ENCODE data around the gene CYP26A1.

The CYP26A1 gene

DNA sequence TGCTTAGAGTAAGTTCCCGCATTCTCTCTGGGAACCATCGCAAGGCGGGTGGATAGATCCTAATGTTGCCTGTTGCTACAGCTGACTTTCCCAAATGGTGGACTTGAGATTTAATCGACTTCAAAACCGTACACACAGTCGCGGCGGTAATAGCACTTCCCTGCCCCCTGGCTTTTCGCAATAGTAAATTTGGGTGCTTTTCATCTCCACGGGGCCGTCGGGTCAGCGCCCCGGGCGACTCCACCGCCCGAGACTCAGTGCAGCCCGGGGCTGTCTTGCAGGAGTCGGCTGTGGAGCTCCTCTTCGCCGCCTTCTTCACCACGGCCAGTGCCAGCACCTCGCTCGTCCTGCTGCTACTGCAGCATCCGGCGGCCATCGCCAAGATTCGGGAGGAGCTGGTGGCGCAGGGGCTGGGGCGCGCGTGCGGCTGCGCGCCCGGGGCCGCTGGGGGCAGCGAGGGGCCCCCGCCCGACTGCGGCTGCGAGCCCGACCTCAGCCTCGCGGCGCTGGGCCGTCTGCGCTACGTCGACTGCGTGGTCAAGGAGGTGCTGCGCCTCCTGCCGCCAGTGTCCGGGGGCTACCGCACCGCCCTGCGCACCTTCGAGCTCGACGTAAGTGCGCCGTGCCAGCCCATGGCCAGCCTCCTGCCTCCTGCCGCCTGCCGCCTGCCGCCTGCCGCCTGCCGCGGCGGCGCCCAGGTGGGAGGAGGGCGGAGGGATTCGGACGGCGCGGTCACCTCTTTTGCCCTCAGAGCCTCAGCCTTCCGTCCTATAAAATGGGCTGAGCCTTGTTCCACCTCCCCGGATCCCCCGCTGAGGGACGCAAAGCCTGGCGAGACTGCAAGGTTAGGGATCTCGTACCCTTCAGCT is 7.8 kb upstream of the CYP26A1 start:
- no peak for DNase-seq

DNA sequence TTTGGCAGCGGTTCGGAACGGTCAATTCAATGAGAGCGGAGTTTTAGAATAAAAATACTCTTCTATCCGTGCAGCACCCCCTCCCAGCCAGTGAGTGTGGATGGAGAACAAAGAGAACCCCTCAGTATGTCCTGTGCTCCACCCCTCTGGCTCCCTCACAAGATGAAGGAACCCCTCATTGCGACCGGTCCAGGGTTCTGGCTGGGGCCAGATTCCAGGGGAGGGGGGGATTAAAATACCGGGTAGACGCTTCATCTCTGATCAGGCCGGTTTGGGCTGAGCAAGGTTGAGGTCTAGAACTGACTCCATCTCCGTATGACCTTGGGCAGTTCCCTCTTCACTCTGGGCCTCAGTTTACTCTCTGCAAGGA is 7.2 kb upstream of the CYP26A1 start:
- no peak for DNase-seq

DNA sequence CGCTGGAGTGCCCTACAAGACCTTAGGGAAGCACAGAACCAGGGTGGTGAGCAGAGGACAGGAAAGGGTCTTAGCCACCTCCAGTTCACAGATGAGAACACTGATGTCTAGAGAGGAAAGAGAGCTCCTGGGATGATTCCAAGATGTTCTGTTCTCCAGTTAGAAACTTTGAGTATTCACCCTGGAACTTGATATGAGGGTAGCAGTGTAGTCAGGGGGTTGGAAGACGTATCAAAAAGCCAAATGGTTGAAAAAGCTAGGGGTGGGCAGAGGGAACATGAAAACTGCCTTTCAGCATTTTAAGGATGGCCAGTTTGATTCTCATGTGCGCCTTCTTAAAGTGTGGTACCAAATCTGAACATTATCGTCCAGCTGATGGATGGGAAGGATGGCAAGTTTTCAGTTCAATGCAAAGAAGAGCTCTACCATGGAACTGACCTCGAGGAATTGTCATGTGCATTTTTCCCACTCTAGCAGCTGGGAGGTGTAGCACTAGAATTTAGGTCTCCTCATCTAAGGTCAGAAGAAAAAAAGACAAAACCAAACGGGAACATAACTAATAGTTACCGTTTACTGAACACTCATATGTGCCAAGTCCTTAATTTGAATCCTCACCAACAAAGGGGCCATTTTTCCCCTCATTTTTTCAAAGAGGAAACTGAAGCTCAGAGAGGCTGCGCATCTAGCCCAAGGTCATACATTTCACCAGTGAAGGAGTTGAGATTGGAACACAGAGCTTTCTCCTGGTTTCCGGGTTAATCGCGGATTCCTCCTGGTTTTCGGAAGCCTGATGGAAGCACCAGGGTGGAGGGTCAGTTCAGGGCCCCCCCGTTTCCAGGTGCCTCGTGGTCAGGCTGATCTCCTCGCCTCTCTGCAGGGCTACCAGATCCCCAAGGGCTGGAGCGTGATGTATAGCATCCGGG is 6.0 kb upstream of the CYP26A1 start:
- no peak for DNase-seq

DNA sequence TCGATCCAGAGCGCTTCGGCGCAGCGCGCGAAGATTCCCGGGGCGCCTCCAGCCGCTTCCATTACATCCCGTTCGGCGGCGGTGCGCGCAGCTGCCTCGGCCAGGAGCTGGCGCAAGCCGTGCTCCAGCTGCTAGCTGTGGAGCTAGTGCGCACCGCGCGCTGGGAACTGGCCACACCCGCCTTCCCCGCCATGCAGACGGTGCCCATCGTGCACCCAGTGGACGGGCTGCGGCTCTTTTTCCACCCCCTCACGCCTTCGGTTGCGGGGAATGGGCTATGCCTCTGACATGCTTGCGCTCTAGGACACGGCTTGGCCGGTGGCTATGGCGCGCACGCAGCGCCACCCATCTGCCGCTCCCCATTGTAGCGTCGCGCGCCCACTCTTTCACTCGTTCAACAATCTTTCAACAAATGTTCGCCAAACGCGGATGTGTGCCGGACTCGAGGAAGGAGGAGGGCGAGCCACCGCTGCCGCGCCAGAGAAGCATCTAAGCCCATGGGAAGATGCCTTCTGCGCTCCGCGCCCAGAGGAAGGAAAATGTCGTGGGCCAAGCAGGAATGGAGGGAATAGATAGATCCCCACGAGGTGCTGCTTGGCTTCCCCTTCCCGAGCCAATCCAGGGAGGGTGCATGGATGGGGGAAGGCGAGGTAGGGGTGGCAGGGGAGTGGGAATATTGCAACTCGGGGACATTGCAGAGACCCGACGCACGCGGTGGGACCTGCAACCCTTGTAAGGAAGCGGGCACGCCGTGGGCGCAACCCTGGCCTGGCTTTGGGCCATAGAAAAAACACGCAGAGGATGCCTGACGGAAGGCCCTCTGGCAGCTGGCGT is 5.1 kb upstream of the CYP26A1 start:
- no peak for DNase-seq

DNA sequence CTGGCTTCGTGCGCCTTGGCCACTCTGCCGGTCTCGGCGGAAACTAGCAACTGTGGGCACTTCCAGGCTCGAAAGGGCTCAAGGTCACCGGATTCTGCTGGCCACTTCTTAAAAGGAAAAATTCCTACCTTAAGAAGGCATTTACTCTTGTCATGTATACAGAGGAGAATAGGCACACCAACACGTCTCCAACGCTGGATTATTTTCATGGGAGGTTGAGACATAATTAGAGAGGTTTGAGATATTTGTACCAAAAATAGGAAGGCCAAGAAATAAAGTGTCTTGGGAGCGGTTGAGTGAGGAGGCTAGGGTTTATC is 4.5 kb upstream of the CYP26A1 start:
- no peak for DNase-seq

DNA sequence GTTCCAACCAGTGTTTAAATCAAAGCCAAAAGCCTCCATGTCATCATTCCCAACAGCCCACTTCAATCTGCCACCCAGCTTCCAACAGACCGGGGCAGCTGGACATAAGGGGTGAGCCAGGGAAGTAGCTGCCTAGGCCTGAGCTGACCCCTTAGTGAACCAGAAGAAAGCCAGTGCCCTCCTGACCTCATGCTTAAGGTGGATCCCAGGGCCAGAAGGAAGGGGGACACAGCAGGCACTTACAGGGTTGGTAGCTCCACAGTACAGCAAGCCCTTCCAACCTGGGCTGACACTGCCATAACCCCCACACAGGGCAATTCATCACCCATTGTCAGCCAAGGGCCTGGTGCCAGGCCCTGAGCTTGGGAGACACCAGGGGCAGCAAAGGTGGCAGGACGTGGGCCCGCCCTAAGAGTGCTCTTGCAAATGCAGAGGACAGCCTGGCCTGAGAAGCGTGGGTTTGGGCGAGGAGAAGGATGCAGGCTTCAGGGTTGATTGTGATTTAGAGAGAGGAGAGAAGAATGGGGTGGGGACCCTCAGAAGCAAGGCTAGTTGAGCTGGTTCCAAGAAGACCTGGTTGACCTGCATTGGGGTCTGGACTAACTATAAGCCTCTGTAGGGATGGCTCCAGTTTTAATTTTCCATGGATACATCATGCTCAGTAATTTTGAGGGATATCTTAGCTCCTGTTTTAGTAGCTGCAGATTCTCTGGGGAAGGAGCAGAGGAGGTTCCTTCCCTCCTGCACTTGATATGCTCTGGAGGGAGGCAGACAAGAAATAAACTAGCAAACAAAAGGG is 3.1 kb upstream of the CYP26A1 start:
- no peak for DNase-seq

DNA sequence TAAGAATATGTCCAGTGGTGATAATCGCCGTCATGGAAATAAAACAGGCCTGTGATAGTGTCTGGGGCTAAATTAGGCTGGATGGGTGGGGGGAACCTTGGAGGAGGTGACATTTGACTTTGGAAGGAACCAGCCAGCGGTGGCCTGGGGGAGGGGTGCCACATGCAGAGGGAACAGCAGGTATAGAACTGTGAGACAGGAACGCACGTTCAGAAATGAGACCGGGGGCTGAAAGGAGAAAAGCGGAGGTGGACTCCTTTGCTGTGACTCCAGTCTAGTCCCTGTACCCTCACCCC is 2.6 kb upstream of the CYP26A1 start:
- DNase-seq: no peak

DNA sequence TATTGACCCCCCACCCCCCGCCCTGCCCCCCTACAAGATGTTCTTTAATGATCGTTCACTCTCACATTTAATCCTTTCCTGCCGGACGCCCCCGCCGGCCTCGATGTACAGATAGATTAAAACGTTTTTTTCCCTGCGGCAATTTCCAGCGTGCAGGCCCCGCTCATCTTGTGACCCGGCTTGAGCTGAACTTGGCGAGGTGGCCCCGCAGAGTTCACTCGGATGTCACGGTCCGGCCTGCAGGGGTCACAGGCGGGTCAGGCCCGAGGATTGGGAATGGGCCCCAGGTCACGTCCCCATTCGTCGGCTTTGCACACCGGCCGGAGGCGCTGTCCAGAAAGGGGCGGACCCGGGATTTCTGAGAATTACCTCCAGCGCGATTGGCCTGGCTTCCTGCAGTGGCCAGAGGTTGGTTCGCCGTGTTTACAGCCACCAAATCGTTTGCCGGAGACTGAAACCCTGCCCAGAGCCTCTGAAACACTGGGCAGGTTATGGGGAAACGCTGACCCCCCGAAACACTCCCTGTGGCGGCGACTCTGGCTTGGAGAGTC is 1.9 kb upstream of the CYP26A1 start:
- DNase-seq: no peak

DNA sequence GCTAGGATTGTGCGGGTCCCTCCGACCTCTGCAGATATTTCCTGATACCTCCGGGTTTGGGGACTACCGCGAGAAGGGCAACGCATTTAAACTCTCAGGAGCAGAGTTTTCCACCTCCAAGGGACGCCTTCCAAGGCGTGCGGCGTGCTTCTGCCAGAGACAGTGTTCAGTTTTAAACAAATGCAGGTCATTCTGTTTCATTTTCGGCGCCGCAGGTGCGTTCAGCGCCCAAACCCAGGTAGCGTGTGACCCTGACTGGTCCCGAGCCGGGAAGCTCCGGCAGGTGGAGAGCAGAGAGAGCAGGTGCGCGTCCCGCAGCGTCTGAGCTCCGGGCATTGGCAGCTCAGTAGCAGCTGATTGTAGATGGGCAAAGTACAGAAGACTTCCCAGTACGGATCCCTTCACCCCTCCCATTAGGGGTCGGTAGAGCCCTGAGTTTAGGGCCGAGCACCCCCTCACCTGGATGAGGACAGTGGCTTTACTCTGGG is 1.4 kb upstream of the CYP26A1 start:
- DNase-seq: no peak

DNA sequence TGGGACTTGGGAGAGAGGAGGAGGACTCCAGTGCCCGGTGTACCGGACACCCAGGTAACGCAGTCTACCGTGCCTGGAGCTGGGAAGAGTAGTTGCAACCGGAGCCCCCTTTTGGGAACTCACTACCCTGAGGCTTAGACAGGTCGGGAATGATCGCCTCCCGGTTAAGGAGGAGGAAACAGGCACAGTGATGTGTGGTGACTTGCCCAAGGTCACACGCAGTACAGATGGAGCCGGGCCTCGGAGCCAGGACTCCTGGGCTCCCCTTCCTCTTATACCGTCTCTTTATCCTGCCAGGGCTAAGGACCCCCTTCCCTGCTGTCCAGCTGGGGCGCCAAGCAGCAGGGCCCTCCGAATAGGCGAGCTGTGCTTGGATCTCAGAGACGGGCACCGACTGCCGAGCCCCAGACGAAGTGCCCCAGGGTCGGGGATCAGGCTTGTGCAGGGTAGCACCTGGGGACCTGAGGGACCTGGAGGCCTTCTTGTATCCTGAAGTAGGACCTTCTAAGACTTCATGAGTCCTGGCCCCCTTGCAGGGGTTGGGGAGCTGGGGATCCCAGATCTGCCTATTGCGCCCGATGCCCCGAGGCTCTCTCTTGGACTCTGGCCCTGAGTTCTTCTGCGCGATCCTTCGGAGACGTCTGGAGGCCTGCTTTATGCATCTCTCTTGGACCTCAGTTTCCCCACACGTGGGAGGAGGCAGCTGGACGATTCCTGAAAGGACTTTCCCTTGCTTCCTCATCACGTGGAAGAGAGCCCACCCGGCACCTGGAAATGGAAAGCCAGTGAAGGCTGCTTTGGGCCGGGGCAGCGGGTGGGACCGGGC is 767 bp upstream of the CYP26A1 start:
- no peak for DNase-seq

DNA sequence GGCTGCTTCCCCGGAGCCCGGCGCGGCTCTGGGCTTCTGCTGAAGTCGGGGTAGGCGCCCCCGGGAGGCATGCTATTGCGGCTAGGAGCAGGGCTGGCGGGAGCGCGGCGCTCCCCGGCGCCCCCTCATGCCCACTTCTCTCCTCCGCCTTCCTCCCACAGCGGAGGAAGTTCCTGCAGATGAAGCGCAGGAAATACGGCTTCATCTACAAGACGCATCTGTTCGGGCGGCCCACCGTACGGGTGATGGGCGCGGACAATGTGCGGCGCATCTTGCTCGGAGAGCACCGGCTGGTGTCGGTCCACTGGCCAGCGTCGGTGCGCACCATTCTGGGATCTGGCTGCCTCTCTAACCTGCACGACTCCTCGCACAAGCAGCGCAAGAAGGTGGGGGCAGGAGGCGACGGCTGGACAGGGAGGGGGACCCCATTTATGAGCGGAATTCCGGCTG is 479 bp downstream of the CYP26A1 start:
- DNase-seq: no peak

DNA sequence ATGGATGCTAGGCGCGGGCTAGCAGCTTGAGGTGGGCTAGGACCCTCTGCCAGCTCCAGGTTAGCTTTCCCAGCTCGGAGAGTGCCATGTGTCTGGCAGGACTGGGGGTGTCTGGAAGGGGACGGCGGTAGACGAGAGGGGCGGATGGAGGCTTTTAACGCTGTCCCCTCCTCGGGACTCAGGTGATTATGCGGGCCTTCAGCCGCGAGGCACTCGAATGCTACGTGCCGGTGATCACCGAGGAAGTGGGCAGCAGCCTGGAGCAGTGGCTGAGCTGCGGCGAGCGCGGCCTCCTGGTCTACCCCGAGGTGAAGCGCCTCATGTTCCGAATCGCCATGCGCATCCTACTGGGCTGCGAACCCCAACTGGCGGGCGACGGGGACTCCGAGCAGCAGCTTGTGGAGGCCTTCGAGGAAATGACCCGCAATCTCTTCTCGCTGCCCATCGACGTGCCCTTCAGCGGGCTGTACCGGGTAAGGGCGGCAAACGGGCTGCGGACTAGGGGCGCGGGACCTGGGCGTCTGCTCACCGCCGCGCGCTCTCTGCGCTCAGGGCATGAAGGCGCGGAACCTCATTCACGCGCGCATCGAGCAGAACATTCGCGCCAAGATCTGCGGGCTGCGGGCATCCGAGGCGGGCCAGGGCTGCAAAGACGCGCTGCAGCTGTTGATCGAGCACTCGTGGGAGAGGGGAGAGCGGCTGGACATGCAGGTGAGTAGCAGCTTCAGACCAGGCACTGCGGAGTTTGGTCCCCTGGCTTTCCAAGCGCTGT is 1.1 kb downstream of the CYP26A1 start:
- no peak for DNase-seq

DNA sequence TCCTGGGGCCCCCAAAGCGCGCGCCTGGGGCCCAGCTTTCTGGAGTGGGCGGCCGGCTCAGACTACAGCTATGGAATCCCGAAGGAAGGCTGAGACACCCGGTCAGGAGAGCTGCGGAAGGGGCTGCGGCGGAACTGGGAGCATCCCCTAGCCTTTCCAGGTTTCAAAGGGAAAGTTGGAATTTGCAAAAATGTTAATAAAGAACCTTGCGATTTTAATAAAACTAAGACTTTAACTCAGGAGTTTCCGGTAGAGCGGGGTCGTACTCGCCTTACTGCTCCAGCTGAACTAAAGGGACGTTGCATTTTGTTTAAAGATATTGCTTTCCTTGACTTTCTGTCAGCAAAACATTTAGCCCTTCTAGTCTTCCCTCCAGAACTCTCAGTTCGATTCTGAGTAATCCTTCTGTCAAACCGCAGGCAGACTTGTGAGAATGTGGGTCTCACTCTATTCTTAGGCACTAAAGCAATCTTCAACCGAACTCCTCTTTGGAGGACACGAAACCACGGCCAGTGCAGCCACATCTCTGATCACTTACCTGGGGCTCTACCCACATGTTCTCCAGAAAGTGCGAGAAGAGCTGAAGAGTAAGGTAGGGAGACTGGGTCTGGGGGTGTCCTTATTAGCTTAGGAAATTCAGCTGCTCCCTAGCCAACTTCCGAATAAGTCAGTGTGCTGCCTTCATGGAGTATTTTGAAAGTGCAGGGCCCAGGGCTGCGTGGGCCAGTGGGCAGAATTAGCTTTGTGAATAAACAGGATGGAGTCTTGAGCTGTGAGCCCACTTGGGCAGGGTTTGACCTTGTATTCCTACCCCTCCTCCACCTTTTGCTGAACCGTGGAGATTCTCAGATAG is 1.9 kb downstream of the CYP26A1 start:
- no peak for DNase-seq

DNA sequence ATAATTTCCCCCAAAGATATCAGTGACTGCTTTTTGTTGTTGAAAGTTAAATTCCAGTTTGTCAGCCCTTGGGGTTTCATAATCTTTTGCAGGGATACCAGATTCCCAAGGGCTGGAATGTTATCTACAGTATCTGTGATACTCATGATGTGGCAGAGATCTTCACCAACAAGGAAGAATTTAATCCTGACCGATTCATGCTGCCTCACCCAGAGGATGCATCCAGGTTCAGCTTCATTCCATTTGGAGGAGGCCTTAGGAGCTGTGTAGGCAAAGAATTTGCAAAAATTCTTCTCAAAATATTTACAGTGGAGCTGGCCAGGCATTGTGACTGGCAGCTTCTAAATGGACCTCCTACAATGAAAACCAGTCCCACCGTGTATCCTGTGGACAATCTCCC is 3.2 kb downstream of the CYP26A1 start:
- DNase-seq: no peak

DNA sequence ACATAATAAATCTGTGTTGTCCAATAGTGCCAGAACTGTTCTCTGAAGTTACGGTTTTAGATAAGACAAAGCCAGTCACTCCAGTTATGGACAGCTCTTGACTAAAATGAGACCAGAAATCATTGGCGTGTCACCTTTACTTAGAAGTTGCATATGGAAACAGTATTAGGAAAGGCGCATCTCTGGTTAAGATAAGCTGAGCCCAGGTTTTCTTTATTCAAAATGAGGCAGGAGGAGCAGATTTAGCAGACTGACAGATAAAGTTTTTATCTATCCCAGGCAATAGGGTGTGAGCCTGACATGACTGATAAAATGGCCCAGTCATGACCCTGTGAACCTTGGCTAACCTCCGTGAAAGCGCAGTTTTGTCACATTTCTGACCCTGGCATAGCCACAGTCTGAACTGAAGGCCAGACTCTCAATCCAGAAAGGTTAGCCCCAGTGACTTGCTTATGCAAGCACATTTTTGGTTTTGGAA is 4.2 kb downstream of the CYP26A1 start:
- no peak for DNase-seq

DNA sequence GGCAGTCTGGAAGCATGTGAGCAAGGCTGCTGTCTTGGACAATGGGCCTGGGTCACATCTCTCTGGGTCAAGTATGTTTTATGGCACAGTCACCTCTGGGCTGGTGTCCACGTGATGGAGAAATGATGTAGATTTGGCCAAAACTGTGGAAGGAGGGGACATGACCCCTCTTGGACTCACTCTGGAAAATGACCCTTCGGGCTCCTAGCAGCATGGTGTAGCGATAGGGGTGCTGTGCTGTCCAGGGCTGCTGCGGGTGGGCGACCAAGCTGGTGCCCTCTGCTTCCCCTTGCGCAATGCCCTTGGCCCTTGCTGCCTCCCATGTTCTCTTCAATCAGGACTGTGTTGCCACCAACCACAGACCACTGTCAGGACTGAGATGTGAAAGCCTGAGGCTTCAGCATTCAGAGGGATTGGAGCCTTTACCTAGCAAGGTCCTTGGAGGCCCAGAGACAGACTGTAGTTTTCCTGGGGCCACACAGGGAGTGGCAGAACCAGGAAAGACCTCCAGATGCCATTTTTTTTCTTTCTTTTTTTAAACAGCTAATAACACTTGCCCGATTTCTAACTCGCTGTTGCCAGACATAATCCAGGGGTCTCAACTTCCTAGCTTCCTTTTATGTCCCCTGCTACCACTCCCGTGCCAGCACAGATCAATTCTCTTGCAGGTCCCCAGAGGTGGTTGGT is 6.1 kb downstream of the CYP26A1 start:
- DNase-seq: no peak

DNA sequence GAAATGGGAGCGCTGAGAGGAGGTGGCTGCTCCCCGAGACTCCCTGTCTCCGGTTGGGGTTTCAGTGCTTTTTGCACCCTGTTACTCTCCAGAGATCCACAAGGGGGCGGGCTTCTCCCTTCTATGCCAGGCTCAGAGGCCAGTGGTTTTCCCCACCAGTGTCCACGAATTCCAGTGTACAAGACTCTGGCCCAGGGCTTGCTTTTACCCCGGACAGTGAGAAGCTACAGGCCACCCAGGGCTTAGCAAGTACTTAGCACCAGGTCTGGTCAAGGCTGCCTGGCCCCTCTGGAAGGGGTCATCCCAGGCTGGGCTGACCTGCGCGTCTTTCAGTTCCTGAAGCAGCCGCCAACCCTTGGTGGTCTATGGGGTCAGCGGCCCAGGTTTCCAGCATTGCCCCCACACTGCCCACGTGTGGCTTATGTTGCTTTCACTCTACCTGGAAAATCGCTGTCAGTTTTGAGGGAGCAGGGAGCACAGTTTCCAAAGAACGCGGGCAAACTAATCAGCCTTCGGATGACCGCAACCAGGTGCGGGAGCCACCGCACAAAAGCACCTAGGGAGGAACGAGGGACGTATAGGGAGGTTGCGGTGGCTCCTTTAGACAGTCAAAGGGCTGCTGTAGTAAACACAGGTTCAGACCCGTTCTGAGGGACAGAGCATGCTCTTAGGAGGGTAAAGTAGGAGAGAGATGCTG is 6.8 kb downstream of the CYP26A1 start:
- peak; percentile 51 for DNase-seq

DNA sequence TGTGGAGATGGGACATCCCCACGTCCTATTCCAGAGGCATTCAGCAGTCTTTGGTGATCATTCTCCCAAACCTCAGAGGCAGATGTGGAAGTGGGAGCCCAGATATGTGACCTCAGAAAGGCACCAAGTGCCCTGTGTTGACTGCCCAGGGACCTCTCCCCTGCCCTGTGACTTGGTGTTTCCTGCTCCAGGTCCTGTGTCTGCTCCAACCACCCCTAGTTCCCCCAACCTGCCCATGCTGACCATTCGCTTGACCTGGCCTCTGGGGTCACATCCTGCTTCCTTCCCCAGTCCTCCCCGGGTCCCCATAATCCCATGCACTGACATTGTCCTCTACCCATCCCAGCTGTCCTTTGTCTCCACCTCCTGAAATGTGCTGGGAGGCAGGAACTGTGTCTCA is 7.6 kb downstream of the CYP26A1 start:
- DNase-seq: no peak

Data from CD4-positive, alpha-beta T cell treated with Interleukin-21 for 1 hour (primary cell).